GM12878 (cell line): ENCODE results near the gene DHRS7B. TPM values are rescaled to one million over a fixed set of nuclear protein-coding genes. Genes with fewer than 3 reads are reported as not detected.

Experiments used
- ATAC-seq: fragments of 200-7000 bp; cut with Tn5 transposase; 3 replicates; pipeline ENCODE4 v1.9.1; 2020; ENCODE audit warnings: mild to moderate bottlenecking, moderate library complexity
- BruUV-seq: library from RNA; stranded (reverse); fragments of 400-500 nt; replicated peaks from 2 replicates; lab custom pipeline; 2021; lab: Mats Ljungman, UMichigan
- CTCF ChIA-PET: fragments of 300-600 bp; sonication (Branson Sonifier 250); formaldehyde crosslinking; extraction: SDS; loops from one replicate; lab custom pipeline; 2021; ENCODE audit warnings: inconsistent platforms; lab: Yijun Ruan, JAX
- POLR2A ChIA-PET: fragments of 350-600 bp; formaldehyde crosslinking; extraction: SDS; loops from one replicate; lab custom pipeline; 2021; ENCODE audit warnings: inconsistent platforms; lab: Charles Lee
- RAD21 ChIA-PET: fragments of 300-600 bp; sonication (Branson Sonifier 250); formaldehyde crosslinking; loops from one replicate; lab custom pipeline; 2023; ENCODE audit warnings: antibody characterized with exemption; ENCODE audit not compliant: unreplicated experiment; lab: Charles Lee
- SMC1A ChIA-PET: fragments of 300-600 bp; sonication (Branson Sonifier 250); formaldehyde crosslinking; loops from one replicate; lab custom pipeline; 2023; ENCODE audit not compliant: unreplicated experiment, uncharacterized antibody; lab: Charles Lee
- DNase-seq: peaks from one replicate; pipeline ENCODE4 v3.0.0-alpha.2; 2011; ENCODE audit warnings: low read depth, low spot score
- FAIRE-seq: peaks from 3 replicates; lab custom pipeline; 2011; peaks lifted over from hg19 to GRCh38; lab: Jason Lieb, UNC
- H2AFZ ChIP-seq: 2 replicates; pipeline ENCODE4 v1.6.0; 2011; ENCODE audit warnings: low read depth, low read length, control low read depth; ENCODE audit not compliant: control insufficient read depth
- H3K27ac ChIP-seq: 2 replicates; pipeline ENCODE4 v1.5.1; 2011; ENCODE audit warnings: control low read depth; ENCODE audit not compliant: control insufficient read depth, insufficient read depth
- H3K27me3 ChIP-seq, 2 experiments: replicated peaks in 1 of 2; 2 replicates each; pipeline versions ENCODE4 v1.6.0 to v1.6.1; 2011; ENCODE audit warnings: low read length in 1 of 2; ENCODE audit not compliant: control insufficient read depth in 2 of 2, insufficient read depth in 2 of 2
- H3K36me3 ChIP-seq, 2 experiments: 2 replicates each; pipeline ENCODE4 v1.5.1; 2011; ENCODE audit warnings: low read length in 1 of 2; ENCODE audit not compliant: control insufficient read depth in 2 of 2, insufficient read depth in 2 of 2
- H3K4me1 ChIP-seq: 2 replicates; pipeline ENCODE4 v1.6.1; 2011; ENCODE audit warnings: mild to moderate bottlenecking, low read length, moderate library complexity, mixed read lengths; ENCODE audit not compliant: control insufficient read depth, insufficient read depth
- H3K4me2 ChIP-seq: 2 replicates; pipeline ENCODE4 v1.6.0; 2011; ENCODE audit warnings: control low read depth; ENCODE audit not compliant: control insufficient read depth, insufficient read depth
- H3K4me3 ChIP-seq: fragments of 200-600 bp; sonication (generic); 2 replicates; pipeline ENCODE4 v1.5.1; 2016
- H3K79me2 ChIP-seq: 2 replicates; pipeline ENCODE4 v1.6.0; 2011; ENCODE audit warnings: low read length; ENCODE audit not compliant: control insufficient read depth, insufficient read depth
- H3K9ac ChIP-seq: 2 replicates; pipeline ENCODE4 v1.8.0; 2011; ENCODE audit warnings: low read length, control low read depth, mixed read lengths; ENCODE audit not compliant: control insufficient read depth, insufficient read depth
- H3K9me3 ChIP-seq: replicated peaks from 3 replicates; pipeline ENCODE4 v1.5.1; 2011; ENCODE audit warnings: mild to moderate bottlenecking, low read length; ENCODE audit not compliant: control insufficient read depth, insufficient read depth
- H4K20me1 ChIP-seq: 2 replicates; pipeline ENCODE4 v1.6.0; 2011; ENCODE audit not compliant: control insufficient read depth, insufficient read depth
- BCL3 ChIP-seq: IDR thresholded peaks from 2 replicates; pipeline ENCODE4 v1.6.1; 2011; ENCODE audit warnings: borderline replicate concordance, low read depth, mild to moderate bottlenecking, moderate library complexity, low read length; ENCODE audit not compliant: insufficient read depth, poor library complexity, severe bottlenecking
- HDAC2 ChIP-seq: fragments of 200-600 bp; sonication (generic); IDR thresholded peaks from 2 replicates; pipeline ENCODE4 v1.6.1; 2017
- KDM1A ChIP-seq: fragments of 200-600 bp; sonication (generic); IDR thresholded peaks from 2 replicates; pipeline ENCODE4 v1.6.1; 2016; ENCODE audit warnings: borderline replicate concordance
- NFXL1 ChIP-seq: fragments of 450-650 bp; IDR thresholded peaks from 2 replicates; pipeline ENCODE4 v1.6.1; 2017; ENCODE audit warnings: antibody characterized with exemption, mild to moderate bottlenecking, borderline replicate concordance
- RUNX3 ChIP-seq: IDR thresholded peaks from 2 replicates; pipeline ENCODE4 v1.6.1; 2012; ENCODE audit warnings: low read length, inconsistent platforms
- SMARCA5 ChIP-seq: fragments of 450-650 bp; IDR thresholded peaks from 2 replicates; pipeline ENCODE4 v1.6.1; 2017; ENCODE audit warnings: mild to moderate bottlenecking
- SUZ12 ChIP-seq: fragments of 200-600 bp; sonication (generic); IDR thresholded peaks from one replicate; pipeline ENCODE4 v1.6.1; 2018; ENCODE audit warnings: antibody characterized with exemption, mild to moderate bottlenecking; ENCODE audit not compliant: unreplicated experiment
- USF1 ChIP-seq: IDR thresholded peaks from 2 replicates; pipeline ENCODE4 v1.6.1; 2011; ENCODE audit warnings: borderline replicate concordance, low read depth, mild to moderate bottlenecking, moderate library complexity, mixed read lengths, low read length; ENCODE audit not compliant: insufficient read depth; ENCODE audit errors: extremely low read length
- WGBS: methylation state at CpG from one replicate; pipeline ENCODE4 v1.1.6; 2016; ENCODE audit warnings: low lambda C conversion rate; ENCODE audit not compliant: insufficient replicate concordance, insufficient coverage; ENCODE audit errors: missing lambda C conversion rate; 5-methylcytosine and 5-hydroxymethylcytosine counted together
- in situ Hi-C: fragments of 300-500 bp; cut with MboI; formaldehyde crosslinking; loops from 9 replicates; pipeline ENCODE4 v1.14.3; 2018; ENCODE audit warnings: mixed read lengths
- intact Hi-C: fragments of 100-400 bp; cut with micrococcal nuclease; formaldehyde crosslinking; loops from one replicate; pipeline ENCODE4 v1.14.2; 2022; ENCODE audit not compliant: unreplicated experiment
- polyA plus RNA-seq, 11 experiments: library from polyadenylated mRNA; depleted of rRNA in 4 of 11; unstranded in 6 of 11; stranded (reverse) in 5 of 11; fragments of >200 nt; fragmentation: Nextera tagmentation in 4 of 11; fragmentation: Illumina TruSeq in 1 of 11; extraction: Ambion mirVana in 4 of 11; extraction: Trizol in 1 of 11; gene quantifications; 1 replicate in 1 of 11; 2 replicates in 10 of 11; pipeline versions ENCODE4 v1.2.1 to v1.2.3, GENCODE V29; 2011 to 2016; ENCODE audit warnings: inconsistent platforms in 2 of 11, missing spikeins in 2 of 11, low read depth in 1 of 11
- total RNA-seq, 4 experiments: library from RNA; depleted of rRNA in 3 of 4; stranded (reverse); fragments of >200 nt in 3 of 4; fragmentation: Illumina TruSeq in 1 of 4; extraction: Trizol in 1 of 4; gene quantifications; 2 replicates each; pipeline versions ENCODE4 v1.2.1 to v1.2.3, GENCODE V29; 2013 to 2021

The DHRS7B gene
- total and polyA plus RNA-seq, 10 of the 15 experiments (the other 5 are each of a cell fraction or from before 2014, with no cell fraction given), result 11.1 to 35.6 (median 23.0) TPM

- TF ChIP-seq BCL3, result no peak
These were observed 75.1 kb downstream of the DHRS7B start (continued) for GRCh38 chr17:21201874-21202273.

- intact Hi-C loops (no loop called here), in situ Hi-C loops (no loop called here)
- ChIA-PET POLR2A (no interaction called here), RAD21 (no interaction called here), SMC1A (interaction anchor here (1.3 kb wide), 1 partner anchor 13 kb away, joined by 3 read pairs; no protein-coding TSS in a partner anchor), CTCF (no interaction called here)
- BruUV-seq, result no TSS peak
- H3K79me2 ChIP-seq, result peaks cover 43% of the 10 kb centered on the region
- no peak overlapping the region for H3K27ac ChIP-seq
- peaks cover 19% of the 10 kb centered on the region for H4K20me1 ChIP-seq
- H3K4me3 ChIP-seq, result no peak overlapping the region
- FAIRE-seq (no peak), ATAC-seq (no peak), DNase-seq (no peak)
- no peak overlapping the region for H3K9ac ChIP-seq
- peaks cover 9 to 13% of the 10 kb centered on the region in 2 experiments for H3K36me3 ChIP-seq
- no peak overlapping the region for H2AFZ ChIP-seq
- no peaks in the 10 kb centered on the region for H3K27me3 ChIP-seq
- 95% methylated on average over 7 of the region's 12 CpGs for WGBS
- TF ChIP-seq RUNX3 (no peak), KDM1A (no peak), SUZ12 (no peak), NFXL1 (no peak), HDAC2 (no peak), USF1 (no peak), SMARCA5 (no peak)
- H3K9me3 ChIP-seq, result no peaks in the 10 kb centered on the region
- H3K4me2 ChIP-seq, result no peak overlapping the region
- peaks cover 11% of the 10 kb centered on the region for H3K4me1 ChIP-seq
These were observed 75.7 kb downstream of the DHRS7B start for GRCh38 chr17:21202512-21202911.
